DND-41 (cell line): ENCODE data around the gene BMP7.

Experiments
- EZH2 ChIP-seq: IDR thresholded peaks from 3 replicates; pipeline ENCODE4 v1.6.1; 2012; ENCODE audit warnings: borderline replicate concordance, low read depth, mild to moderate bottlenecking, moderate library complexity, low read length, inconsistent platforms; ENCODE audit not compliant: severe bottlenecking
- TF ChIP-seq, protein P1 (sequence below): IDR thresholded peaks from 2 replicates; pipeline ENCODE4 v1.5.1; 2012; ENCODE audit warnings: borderline replicate concordance, low read length, moderate library complexity, mild to moderate bottlenecking; ENCODE audit not compliant: poor library complexity, severe bottlenecking; ENCODE audit errors: extremely low read depth

DNA sequence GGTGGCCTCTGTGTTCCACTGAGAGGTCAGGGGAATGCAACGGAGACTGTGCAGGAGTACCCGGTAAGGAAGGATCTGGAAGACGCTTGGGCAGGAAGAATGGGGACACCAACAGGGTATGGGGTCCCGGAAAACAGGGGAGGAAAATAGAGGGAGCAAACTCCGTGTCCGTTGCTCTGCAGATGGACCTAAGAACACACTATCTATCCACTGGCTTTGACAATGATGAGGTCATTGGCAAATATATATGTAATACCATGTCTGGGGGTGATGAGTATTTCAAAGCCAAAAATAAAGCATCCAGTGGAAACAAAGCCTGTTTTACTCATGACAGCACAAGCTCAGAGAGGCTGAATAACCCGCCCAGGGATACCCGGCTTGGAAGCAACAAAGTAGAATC lies 80.2 kb downstream of the BMP7 start:
- TF ChIP-seq, protein P1, sequence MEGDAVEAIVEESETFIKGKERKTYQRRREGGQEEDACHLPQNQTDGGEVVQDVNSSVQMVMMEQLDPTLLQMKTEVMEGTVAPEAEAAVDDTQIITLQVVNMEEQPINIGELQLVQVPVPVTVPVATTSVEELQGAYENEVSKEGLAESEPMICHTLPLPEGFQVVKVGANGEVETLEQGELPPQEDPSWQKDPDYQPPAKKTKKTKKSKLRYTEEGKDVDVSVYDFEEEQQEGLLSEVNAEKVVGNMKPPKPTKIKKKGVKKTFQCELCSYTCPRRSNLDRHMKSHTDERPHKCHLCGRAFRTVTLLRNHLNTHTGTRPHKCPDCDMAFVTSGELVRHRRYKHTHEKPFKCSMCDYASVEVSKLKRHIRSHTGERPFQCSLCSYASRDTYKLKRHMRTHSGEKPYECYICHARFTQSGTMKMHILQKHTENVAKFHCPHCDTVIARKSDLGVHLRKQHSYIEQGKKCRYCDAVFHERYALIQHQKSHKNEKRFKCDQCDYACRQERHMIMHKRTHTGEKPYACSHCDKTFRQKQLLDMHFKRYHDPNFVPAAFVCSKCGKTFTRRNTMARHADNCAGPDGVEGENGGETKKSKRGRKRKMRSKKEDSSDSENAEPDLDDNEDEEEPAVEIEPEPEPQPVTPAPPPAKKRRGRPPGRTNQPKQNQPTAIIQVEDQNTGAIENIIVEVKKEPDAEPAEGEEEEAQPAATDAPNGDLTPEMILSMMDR: no peak
- TF ChIP-seq EZH2: no peak
